Heart left ventricle (tissue), 16 donors: ENCODE measurements around the gene DNPEP. TPM values are rescaled to one million over a fixed set of nuclear protein-coding genes. Genes with fewer than 3 reads are reported as not detected.
A peak's percentile ranks its signal among the peaks of the same experiment; 100 is the strongest.
"Not testable (repeated sequence)": the region's sequence is repeated elsewhere in the genome, so short reads cannot be mapped to it uniquely, and the experiment has no call there.

ENCODE experiments used
- ATAC-seq, 4 donors: fragments of 200-7000 bp; cut with Tn5 transposase; one replicate each; pipeline ENCODE4 v1.9.1; 2020 to 2022; ENCODE audit warnings: moderate library complexity in 4 of 4, mild to moderate bottlenecking in 3 of 4, moderate number of reproducible peaks in 1 of 4
- DNase-seq, 5 donors: peaks; one replicate each; pipeline ENCODE4 v3.0.0-alpha.2; 2020
- H3K27ac ChIP-seq, 12 donors: fragments of 200-600 bp; sonication (generic) in 4 of 12; one replicate each; pipeline versions ENCODE4 v1.5.0 to v1.8.0; 2016 to 2022; ENCODE audit warnings: mild to moderate bottlenecking in 2 of 12
- H3K27me3 ChIP-seq, 9 donors: fragments of 200-600 bp; sonication (generic) in 2 of 9; one replicate each; pipeline versions ENCODE4 v1.5.1 to v1.8.0; 2016 to 2022; ENCODE audit warnings: mild to moderate bottlenecking in 3 of 9
- H3K36me3 ChIP-seq, 9 donors: fragments of 200-600 bp; sonication (generic) in 2 of 9; one replicate each; pipeline versions ENCODE4 v1.5.0 to v1.8.0; 2018 to 2022; ENCODE audit warnings: mild to moderate bottlenecking in 2 of 9
- H3K4me1 ChIP-seq, 12 donors: fragments of 200-600 bp; sonication (generic) in 4 of 12; one replicate each; pipeline versions ENCODE4 v1.5.0 to v1.8.0; 2016 to 2022; ENCODE audit warnings: mild to moderate bottlenecking in 3 of 12
- H3K4me3 ChIP-seq, 12 donors: fragments of 200-600 bp; sonication (generic) in 4 of 12; one replicate each; pipeline versions ENCODE4 v1.5.0 to v1.8.0; 2017 to 2022; ENCODE audit warnings: mild to moderate bottlenecking in 9 of 12, moderate library complexity in 4 of 12
- H3K9me3 ChIP-seq, 12 donors: fragments of 200-600 bp; sonication (generic) in 4 of 12; one replicate each; pipeline versions ENCODE4 v1.5.0 to v1.8.0; 2016 to 2022; ENCODE audit warnings: mild to moderate bottlenecking in 1 of 12
- POLR2A ChIP-seq, 2 donors: fragments of 450-650 bp; IDR thresholded peaks; one replicate each; pipeline ENCODE4 v1.6.1; 2017; ENCODE audit warnings: antibody characterized with exemption in 2 of 2, mild to moderate bottlenecking in 2 of 2, moderate library complexity in 2 of 2
- WGBS, 4 donors: extraction: QIAGEN DNeasy Blood & Tissue Kit in 2 of 4; methylation state at CpG; one replicate each; pipeline versions ENCODE4 v1.1.5 to v1.1.7; 2013 to 2018; 5-methylcytosine and 5-hydroxymethylcytosine counted together
- intact Hi-C, 10 donors: fragments of 100-400 bp; cut with DNase I; formaldehyde crosslinking; loops; one replicate each; pipeline versions ENCODE4 v1.11.1 to v1.14.2; 2022
- polyA plus RNA-seq, 2 donors: library from polyadenylated mRNA; stranded (reverse); fragments of 200-250 nt; gene quantifications; one replicate each; pipeline ENCODE4 v1.2.3, GENCODE V29; 2013
- total RNA-seq, 9 donors: library from RNA; depleted of rRNA in 2 of 9; stranded (reverse); fragments of >200 nt in 2 of 9; fragmentation: NEBNext Ultra II Directional in 3 of 9; extraction: Animal tissue kit (Norgen Biotek cat#: 25700) in 3 of 9; gene quantifications; one replicate each; pipeline versions ENCODE4 v1.1.0 to v1.2.4, GENCODE V29; 2016 to 2023
- TF ChIP-seq, protein P1 (sequence below), 12 donors: fragments of 200-600 bp; sonication (generic) in 4 of 12; IDR thresholded peaks; one replicate each; pipeline versions ENCODE4 v1.5.0 to v1.8.0; 2018 to 2022; ENCODE audit warnings: antibody characterized with exemption in 12 of 12, mild to moderate bottlenecking in 5 of 12
- donor health status: ischemic (EF 13 %, LVEDD 7.1; RV severe dilation, severe dysfunction).
- donor health status: healthy with polysubstance abuse.
- donor health status: DM: no; HTN: yes; CAD: no.
- donor health status: DM: no; HTN: no; CAD: no.
- donor health status: ischemic (EF 25% LVEDD 6.9; RV normal size, moderate dysfunction).
- donor health status: ischemic (EF 25% LVEDD 5.7; RV mildly dilated, moderate dysfunction).
- donor health status: healthy.
- donor health status: DM: yes; HTN: yes; CAD: no.
- donor health status: ischemic (EF 35%, LVEDD 5.7; RV mildly dilated, moderate dysfunction).
- donor health status: nonischemic (EF 11% LVEDD 7.7; RV severe dilation, severe dysfunction).
- donor health status: DM: yes; HTN: yes; CAD: no.
- donor health status: PGD.
- donor health status: ischemic (EF 29% LVEDD 5.4; RV normal size, mild dysfunction).
- donor health status: nonischemic (EF 23%, LVEDD 6.1; RV moderate dilation, normal function).

The DNPEP gene
- total and polyA plus RNA-seq, 11 donors, result 61.3 to 101 (median 71.8) TPM

DNA sequence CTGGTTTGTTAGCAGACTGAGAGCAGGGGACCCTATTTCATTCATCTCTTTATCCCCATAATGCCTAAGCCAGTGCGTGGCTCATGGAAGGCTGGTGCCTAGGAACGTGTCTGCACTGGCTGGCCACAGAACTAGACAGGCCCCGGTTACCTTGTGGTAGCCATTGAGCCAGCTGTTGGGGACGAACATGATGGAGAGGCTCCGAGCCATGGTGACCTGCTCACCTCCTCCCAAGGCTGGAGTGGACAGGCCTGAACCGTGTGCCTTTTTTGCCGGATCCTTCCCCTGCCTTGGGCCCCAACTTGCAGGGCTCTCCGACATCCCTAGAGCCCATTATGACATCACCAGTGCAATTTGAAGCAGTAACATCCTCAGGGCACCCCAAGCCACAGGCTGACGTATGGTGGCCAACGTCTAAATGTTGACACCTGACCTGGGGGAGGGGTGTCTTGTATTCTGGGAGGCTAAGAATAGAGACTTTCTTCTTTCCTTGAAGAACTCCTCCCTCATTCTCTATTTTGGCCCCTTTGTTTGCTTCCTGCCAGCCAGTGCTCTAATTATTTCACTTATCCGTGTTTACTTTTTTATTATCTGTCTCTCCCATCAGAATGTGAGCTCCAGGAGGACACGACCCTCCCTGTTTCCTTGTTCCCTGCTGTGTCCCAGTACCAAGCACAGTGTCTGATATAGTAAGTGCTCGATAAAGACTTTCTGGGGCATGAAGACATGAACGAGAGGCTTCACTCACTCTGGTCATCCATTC is 12.2 kb upstream of the DNPEP start:
- WGBS, 4 donors, result 58 to 72% (median 65%) methylated on average over 14 of the region's 14 CpGs
- DNase-seq (no peak), ATAC-seq (no peak)
- Histone ChIP-seq H3K4me3 (no peak overlapping the region), H3K4me1 (peaks cover 0 to 23% (median 9%) of the 10 kb centered on the region in 12 donors), H3K27me3 (peaks cover 0 to 3% (median 0%) of the 10 kb centered on the region in 9 donors), H3K36me3 (no peaks in the 10 kb centered on the region), H3K9me3 (no peaks in the 10 kb centered on the region), H3K27ac (no peak overlapping the region)
- intact Hi-C loops, result loop anchor here in 6 of 10 donors (2.0 to 10.0 kb wide), 8 partner anchors 37 to 225 kb away; partner anchors contain the start of gene SLC4A3 (in 1 of the 6)
- TF ChIP-seq POLR2A (IDR thresholded peaks at IDR 0.05), result no peak
- TF ChIP-seq, protein P1, sequence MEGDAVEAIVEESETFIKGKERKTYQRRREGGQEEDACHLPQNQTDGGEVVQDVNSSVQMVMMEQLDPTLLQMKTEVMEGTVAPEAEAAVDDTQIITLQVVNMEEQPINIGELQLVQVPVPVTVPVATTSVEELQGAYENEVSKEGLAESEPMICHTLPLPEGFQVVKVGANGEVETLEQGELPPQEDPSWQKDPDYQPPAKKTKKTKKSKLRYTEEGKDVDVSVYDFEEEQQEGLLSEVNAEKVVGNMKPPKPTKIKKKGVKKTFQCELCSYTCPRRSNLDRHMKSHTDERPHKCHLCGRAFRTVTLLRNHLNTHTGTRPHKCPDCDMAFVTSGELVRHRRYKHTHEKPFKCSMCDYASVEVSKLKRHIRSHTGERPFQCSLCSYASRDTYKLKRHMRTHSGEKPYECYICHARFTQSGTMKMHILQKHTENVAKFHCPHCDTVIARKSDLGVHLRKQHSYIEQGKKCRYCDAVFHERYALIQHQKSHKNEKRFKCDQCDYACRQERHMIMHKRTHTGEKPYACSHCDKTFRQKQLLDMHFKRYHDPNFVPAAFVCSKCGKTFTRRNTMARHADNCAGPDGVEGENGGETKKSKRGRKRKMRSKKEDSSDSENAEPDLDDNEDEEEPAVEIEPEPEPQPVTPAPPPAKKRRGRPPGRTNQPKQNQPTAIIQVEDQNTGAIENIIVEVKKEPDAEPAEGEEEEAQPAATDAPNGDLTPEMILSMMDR (IDR thresholded peaks at IDR 0.05), result no peak

DNA sequence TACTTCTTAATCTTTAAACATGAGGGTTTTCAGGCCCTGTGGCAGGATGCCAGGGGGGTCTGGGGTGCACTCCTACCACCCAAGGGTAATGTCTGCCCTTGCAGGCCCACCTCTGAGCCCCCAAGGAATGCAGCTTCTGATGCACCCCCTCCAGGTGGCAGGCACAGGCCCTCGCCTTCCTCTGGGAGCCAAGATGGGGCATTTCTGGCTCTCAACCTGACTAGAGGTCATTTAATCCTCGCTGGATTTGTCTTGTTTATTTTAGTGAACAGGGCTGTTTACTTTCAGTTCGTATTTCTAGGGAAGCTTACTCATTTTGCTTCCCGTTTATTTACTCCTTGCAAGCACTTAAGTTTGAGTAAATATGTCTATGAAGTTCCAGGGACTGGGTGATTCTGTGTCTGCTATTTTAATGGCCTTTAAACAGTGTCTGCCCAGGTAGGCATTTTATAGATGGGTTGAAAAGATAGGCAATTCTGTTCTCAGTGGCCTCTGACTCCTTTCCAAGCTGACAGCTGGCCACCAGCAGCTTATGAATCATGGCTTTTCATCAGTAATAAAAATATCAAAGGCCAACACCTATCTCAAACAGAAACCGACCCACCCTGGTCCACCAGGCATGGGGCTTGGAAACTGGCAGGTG is 11.1 kb upstream of the DNPEP start:
- peak overlapping the region in 1 of 12 donors; percentile 11 for H3K27ac ChIP-seq

DNA sequence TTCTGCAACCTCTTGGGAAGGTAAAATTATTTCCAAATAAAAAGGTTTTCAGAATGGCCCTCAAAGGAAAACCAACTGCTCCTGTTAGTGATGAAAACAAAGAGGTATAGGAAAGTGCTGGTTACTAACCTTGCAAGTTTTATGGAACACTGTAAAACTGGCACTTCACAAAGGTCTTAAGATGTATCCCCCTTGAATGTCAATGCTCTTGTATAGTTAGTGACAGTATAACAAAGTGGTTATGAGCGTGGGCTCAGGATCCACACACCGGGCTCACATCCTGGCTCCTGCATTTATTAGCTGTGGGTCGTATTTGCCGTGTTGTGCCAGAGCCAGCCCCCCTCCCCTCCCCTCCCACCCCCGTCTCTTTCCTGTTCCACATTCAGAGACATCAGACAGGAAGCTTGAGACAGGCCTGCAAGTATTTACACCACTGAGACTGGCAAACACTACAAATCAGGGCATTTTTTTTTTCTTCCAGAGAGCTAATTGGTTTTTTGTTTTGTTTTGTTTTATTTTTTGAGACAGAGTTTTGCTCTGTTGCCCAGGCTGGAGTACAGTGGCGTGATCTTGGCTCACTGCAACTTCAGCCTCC is 9.2 kb upstream of the DNPEP start:
- ATAC-seq (no peak), DNase-seq (no peak)
- H3K4me3 ChIP-seq, result no peak overlapping the region
- no peak for TF ChIP-seq POLR2A (IDR thresholded peaks at IDR 0.05)
- TF ChIP-seq, protein P1 (IDR thresholded peaks at IDR 0.05), result no peak
- intact Hi-C loops, result no loop called here
- H3K27me3 ChIP-seq, result peaks cover 0 to 3% (median 0%) of the 10 kb centered on the region in 9 donors
- 60 to 73% (median 66%) methylated on average over 6 of the region's 6 CpGs for WGBS, 4 donors
- H3K9me3 ChIP-seq, result no peaks in the 10 kb centered on the region
- H3K36me3 ChIP-seq, result no peaks in the 10 kb centered on the region
- no peaks in the 10 kb centered on the region for H3K4me1 ChIP-seq
- H3K27ac ChIP-seq, result no peak overlapping the region

More for the DNA sequence above, 11.1 kb upstream of the DNPEP start:
- ATAC-seq (no peak), DNase-seq (no peak)
- peaks cover 0 to 3% (median 0%) of the 10 kb centered on the region in 9 donors for H3K27me3 ChIP-seq
- intact Hi-C loops, result no loop called here
- 44 to 68% (median 59%) methylated on average over 4 to 5 of the region's 5 CpGs for WGBS, 4 donors
- H3K36me3 ChIP-seq, result no peaks in the 10 kb centered on the region
- H3K4me3 ChIP-seq, result no peak overlapping the region
- no peaks in the 10 kb centered on the region for H3K9me3 ChIP-seq
- H3K4me1 ChIP-seq, result peaks cover 0 to 13% (median 3%) of the 10 kb centered on the region in 12 donors
- TF ChIP-seq POLR2A (IDR thresholded peaks at IDR 0.05), result no peak
- TF ChIP-seq, protein P1 (IDR thresholded peaks at IDR 0.05), result no peak

DNA sequence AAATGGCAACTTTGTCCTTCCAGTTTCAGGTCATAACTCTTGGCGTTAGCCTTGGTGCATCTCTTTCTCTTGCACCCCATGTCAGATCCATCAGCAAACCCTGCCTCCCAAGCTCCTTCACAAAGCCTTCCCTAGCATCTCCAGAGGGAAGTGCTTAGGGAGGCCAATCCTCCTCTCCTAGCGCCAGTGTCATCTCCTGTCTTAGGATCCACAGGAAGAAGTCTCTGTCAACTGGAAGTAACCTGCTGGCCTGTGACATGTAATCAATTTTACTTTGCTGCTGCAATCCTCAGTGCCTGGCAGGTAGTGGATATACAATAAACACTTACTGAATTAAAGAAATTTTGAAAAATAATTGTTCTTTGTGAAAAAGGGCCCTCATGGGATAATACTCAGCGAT is 7.9 kb upstream of the DNPEP start:
- Histone ChIP-seq H3K4me1 (no peaks in the 10 kb centered on the region), H3K36me3 (no peaks in the 10 kb centered on the region), H3K27ac (no peak overlapping the region), H3K4me3 (no peak overlapping the region), H3K9me3 (peaks cover 0 to 5% (median 0%) of the 10 kb centered on the region in 12 donors), H3K27me3 (peaks cover 0 to under 1% (median 0%) of the 10 kb centered on the region in 9 donors)
- ATAC-seq (no peak), DNase-seq (no peak)
- WGBS, 4 donors, result 90 to 95% (median 92%) methylated on average over 3 of the region's 3 CpGs
- intact Hi-C loops, result no loop called here
- TF ChIP-seq, protein P1 (IDR thresholded peaks at IDR 0.05), result no peak
- TF ChIP-seq POLR2A (IDR thresholded peaks at IDR 0.05), result no peak

DNA sequence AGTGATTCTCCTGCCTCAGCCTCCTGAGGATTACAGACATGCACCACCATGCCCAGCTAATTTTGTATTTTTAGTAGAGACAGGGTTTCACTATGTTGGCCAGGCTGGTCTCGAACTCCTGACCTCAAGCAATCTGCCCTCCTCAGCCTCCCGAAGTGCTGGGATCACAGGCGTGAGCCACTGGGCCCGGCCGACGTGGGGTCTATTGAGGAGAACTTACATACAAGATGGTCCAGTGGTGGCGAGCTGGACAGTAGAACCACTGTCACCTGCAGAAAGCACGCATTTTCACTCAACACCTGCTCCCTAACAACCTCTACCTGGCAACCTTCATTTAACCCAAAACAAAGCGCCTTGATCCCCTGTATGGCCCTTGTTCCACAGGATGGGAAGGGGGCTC is 7.3 kb upstream of the DNPEP start:
- intact Hi-C loops, H3K4me3 ChIP-seq, ATAC-seq, H3K27ac ChIP-seq, H3K36me3 ChIP-seq, H3K27me3 ChIP-seq, DNase-seq, H3K4me1 ChIP-seq, H3K9me3 ChIP-seq: not testable (repeated sequence)
- WGBS, 4 donors, result 90 to 96% (median 95%) methylated on average over 9 of the region's 9 CpGs
